Stimulated activated CD8-positive, alpha-beta memory T cell treated with anti-CD3 and anti-CD28 coated beads, Interleukin-15, amount 100 ng/mL, for 24 hours (primary cell): ENCODE data around the gene TENT4A.

ENCODE experiments used
- DNase-seq: peaks from one replicate; pipeline ENCODE4 v3.0.0-alpha.2; 2020; ENCODE audit warnings: low read depth

TENT4A gene

GRCh38 chr5:6700685-6701355 lies 12.4 kb upstream of the TENT4A start:
- DNase-seq = no peak

GRCh38 chr5:6701491-6701890 lies 11.7 kb upstream of the TENT4A start:
- no peak for DNase-seq

GRCh38 chr5:6702633-6703032 lies 10.6 kb upstream of the TENT4A start:
- DNase-seq = no peak

- DNase-seq = no peak
These were observed 9.4 kb upstream of the TENT4A start for GRCh38 chr5:6703806-6704205.

GRCh38 chr5:6704361-6704851 lies 8.8 kb upstream of the TENT4A start:
- DNase-seq = no peak

- DNase-seq = no peak
These were observed 8.1 kb upstream of the TENT4A start for GRCh38 chr5:6705088-6705487.

- DNase-seq = no peak
These were observed 7.3 kb upstream of the TENT4A start for GRCh38 chr5:6705959-6706358.

GRCh38 chr5:6707852-6708251 lies 5.4 kb upstream of the TENT4A start:
- DNase-seq = no peak

- no peak for DNase-seq
These were observed 4.4 kb upstream of the TENT4A start for GRCh38 chr5:6708814-6709213.

- no peak for DNase-seq
These were observed 3.2 kb upstream of the TENT4A start for GRCh38 chr5:6710070-6710469.

- DNase-seq = no peak
These were observed 2.5 kb upstream of the TENT4A start for GRCh38 chr5:6710551-6711318.

- DNase-seq = no peak
These were observed 1.7 kb upstream of the TENT4A start for GRCh38 chr5:6711409-6712141.

- DNase-seq = no peak
These were observed 1.1 kb upstream of the TENT4A start for GRCh38 chr5:6712142-6712576.

- peak; percentile 95 for DNase-seq
These were observed 507 bp upstream of the TENT4A start for GRCh38 chr5:6712577-6713273.

GRCh38 chr5:6714226-6715041 lies 1.2 kb downstream of the TENT4A start:
- DNase-seq = no peak

- no peak for DNase-seq
These were observed 2.0 kb downstream of the TENT4A start for GRCh38 chr5:6715271-6715670.

GRCh38 chr5:6715758-6716628 lies 2.8 kb downstream of the TENT4A start:
- DNase-seq = no peak

- DNase-seq = no peak
These were observed 3.5 kb downstream of the TENT4A start for GRCh38 chr5:6716629-6717149.

GRCh38 chr5:6717247-6717646 lies 4.0 kb downstream of the TENT4A start:
- no peak for DNase-seq

- DNase-seq = no peak
These were observed 4.5 kb downstream of the TENT4A start for GRCh38 chr5:6717687-6718086.
